Measurements from ENCODE around the gene CAPZB.

CAPZB gene

DNA sequence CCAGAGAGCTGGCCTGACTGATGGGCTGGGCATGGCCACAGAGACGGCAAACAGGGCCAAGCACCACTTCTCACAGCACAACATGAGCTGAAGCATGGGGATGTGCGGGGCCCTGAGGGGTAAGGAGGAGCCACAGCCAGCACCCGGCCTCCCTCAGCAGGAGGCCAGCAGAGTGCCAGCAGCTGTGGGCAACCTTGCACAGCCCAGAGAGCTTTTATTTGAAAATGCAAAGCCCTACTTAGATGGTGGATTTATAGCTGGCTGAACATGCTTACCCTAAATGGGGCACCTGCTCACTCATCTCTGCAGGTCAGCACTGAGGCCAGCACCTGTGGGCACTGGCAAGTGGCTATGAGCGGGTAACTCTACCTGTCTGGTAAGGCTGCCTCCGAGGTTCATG is 129.1 kb downstream of the CAPZB start:
- ATAC-seq, result no peak
- TF ChIP-seq ZC3H10 (CRISPR knock-in tag; IDR thresholded peaks at IDR 0.05), result no peak
- no peak for TF ChIP-seq ESRRG (CRISPR knock-in tag; IDR thresholded peaks at IDR 0.05)
- no peak for TF ChIP-seq ZFP3 (CRISPR knock-in tag; IDR thresholded peaks at IDR 0.05)
- TF ChIP-seq ZFP30 (CRISPR knock-in tag; IDR thresholded peaks at IDR 0.05), result no peak
- TF ChIP-seq PPARA (CRISPR knock-in tag; IDR thresholded peaks at IDR 0.05; ENCODE audit: borderline replicate concordance), result no peak
- TF ChIP-seq SNAI2 (CRISPR knock-in tag; IDR thresholded peaks at IDR 0.05), result no peak
- TF ChIP-seq OSR1 (CRISPR knock-in tag; IDR thresholded peaks at IDR 0.05), result no peak
- no peak for TF ChIP-seq GLIS3 (CRISPR knock-in tag; IDR thresholded peaks at IDR 0.05)
- TF ChIP-seq, protein P1, sequence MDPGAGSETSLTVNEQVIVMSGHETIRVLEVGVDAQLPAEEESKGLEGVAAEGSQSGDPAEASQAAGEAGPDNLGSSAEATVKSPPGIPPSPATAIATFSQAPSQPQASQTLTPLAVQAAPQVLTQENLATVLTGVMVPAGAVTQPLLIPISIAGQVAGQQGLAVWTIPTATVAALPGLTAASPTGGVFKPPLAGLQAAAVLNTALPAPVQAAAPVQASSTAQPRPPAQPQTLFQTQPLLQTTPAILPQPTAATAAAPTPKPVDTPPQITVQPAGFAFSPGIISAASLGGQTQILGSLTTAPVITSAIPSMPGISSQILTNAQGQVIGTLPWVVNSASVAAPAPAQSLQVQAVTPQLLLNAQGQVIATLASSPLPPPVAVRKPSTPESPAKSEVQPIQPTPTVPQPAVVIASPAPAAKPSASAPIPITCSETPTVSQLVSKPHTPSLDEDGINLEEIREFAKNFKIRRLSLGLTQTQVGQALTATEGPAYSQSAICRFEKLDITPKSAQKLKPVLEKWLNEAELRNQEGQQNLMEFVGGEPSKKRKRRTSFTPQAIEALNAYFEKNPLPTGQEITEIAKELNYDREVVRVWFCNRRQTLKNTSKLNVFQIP (CRISPR knock-in tag; IDR thresholded peaks at IDR 0.05; ENCODE audit: borderline replicate concordance, low read depth), result no peak
- no peak for TF ChIP-seq BACH2 (CRISPR knock-in tag; IDR thresholded peaks at IDR 0.05; ENCODE audit: borderline replicate concordance)

DNA sequence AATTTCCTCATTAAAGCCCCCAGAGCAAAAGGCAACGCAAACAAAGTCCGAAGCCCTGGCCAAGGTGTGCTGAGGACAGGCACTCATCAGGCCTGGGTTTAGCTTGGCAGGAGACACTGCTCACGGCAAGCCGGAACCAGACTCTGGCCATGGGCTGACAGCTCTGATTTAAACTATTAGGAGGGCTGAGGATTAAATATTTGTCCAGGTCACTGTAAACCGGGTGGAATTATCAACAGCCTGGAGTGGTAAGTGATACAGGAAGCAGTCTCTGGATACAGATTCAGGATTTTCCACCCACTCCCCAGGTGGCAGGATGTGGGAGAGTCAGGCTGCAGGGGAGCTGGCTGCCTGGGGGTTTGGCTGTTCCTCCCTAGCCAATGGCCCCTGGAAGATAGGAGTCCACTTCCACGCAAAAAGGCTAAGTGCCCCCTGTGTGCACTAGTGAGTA is 130.8 kb downstream of the CAPZB start:
- TF ChIP-seq ZC3H10 (CRISPR knock-in tag; IDR thresholded peaks at IDR 0.05), result no peak
- no peak for TF ChIP-seq CSDC2 (CRISPR knock-in tag; IDR thresholded peaks at IDR 0.05)
- TF ChIP-seq, protein P1 (CRISPR knock-in tag; IDR thresholded peaks at IDR 0.05; ENCODE audit: borderline replicate concordance, low read depth), result no peak
- TF ChIP-seq, protein P2, sequence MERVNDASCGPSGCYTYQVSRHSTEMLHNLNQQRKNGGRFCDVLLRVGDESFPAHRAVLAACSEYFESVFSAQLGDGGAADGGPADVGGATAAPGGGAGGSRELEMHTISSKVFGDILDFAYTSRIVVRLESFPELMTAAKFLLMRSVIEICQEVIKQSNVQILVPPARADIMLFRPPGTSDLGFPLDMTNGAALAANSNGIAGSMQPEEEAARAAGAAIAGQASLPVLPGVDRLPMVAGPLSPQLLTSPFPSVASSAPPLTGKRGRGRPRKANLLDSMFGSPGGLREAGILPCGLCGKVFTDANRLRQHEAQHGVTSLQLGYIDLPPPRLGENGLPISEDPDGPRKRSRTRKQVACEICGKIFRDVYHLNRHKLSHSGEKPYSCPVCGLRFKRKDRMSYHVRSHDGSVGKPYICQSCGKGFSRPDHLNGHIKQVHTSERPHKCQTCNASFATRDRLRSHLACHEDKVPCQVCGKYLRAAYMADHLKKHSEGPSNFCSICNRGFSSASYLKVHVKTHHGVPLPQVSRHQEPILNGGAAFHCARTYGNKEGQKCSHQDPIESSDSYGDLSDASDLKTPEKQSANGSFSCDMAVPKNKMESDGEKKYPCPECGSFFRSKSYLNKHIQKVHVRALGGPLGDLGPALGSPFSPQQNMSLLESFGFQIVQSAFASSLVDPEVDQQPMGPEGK (CRISPR knock-in tag; IDR thresholded peaks at IDR 0.05; ENCODE audit: borderline replicate concordance), result no peak
- TF ChIP-seq ZNF70 (CRISPR knock-in tag; IDR thresholded peaks at IDR 0.05), result no peak
- no peak for TF ChIP-seq ZNF565 (CRISPR knock-in tag; conservative IDR thresholded peaks at IDR 0.05; ENCODE audit: low read depth)
- TF ChIP-seq, protein P3, sequence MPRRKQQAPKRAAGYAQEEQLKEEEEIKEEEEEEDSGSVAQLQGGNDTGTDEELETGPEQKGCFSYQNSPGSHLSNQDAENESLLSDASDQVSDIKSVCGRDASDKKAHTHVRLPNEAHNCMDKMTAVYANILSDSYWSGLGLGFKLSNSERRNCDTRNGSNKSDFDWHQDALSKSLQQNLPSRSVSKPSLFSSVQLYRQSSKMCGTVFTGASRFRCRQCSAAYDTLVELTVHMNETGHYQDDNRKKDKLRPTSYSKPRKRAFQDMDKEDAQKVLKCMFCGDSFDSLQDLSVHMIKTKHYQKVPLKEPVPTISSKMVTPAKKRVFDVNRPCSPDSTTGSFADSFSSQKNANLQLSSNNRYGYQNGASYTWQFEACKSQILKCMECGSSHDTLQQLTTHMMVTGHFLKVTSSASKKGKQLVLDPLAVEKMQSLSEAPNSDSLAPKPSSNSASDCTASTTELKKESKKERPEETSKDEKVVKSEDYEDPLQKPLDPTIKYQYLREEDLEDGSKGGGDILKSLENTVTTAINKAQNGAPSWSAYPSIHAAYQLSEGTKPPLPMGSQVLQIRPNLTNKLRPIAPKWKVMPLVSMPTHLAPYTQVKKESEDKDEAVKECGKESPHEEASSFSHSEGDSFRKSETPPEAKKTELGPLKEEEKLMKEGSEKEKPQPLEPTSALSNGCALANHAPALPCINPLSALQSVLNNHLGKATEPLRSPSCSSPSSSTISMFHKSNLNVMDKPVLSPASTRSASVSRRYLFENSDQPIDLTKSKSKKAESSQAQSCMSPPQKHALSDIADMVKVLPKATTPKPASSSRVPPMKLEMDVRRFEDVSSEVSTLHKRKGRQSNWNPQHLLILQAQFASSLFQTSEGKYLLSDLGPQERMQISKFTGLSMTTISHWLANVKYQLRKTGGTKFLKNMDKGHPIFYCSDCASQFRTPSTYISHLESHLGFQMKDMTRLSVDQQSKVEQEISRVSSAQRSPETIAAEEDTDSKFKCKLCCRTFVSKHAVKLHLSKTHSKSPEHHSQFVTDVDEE (CRISPR knock-in tag; IDR thresholded peaks at IDR 0.05), result no peak
- no peak for TF ChIP-seq ARNTL (CRISPR knock-in tag; IDR thresholded peaks at IDR 0.05; ENCODE audit: borderline replicate concordance, low read depth)
- TF ChIP-seq TOX (CRISPR knock-in tag; IDR thresholded peaks at IDR 0.05; ENCODE audit: borderline replicate concordance), result no peak
- no peak for ATAC-seq

DNA sequence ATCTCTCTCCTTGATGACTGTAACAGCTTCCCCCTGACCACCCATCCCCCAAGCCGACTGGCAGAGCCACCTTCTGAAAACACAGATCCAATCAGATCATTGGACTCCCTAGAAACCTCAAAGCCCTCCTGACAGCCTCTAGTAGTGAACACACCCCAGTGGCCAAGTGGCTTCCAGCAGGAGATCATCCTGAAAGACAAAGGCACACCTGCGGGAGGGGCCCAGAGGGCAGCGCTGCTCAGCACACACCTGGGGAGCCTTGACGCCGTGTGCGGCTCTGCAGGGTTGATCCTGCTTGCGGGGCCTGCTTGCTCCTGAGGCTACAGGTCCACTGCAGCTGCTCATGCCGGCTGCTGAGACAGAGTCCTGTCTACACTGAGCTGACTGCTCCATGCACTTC is 131.7 kb downstream of the CAPZB start:
- no peak for TF ChIP-seq ZNF8 (CRISPR knock-in tag; IDR thresholded peaks at IDR 0.05)
- TF ChIP-seq SNAI2 (CRISPR knock-in tag; IDR thresholded peaks at IDR 0.05), result no peak
- TF ChIP-seq RARB (CRISPR knock-in tag; IDR thresholded peaks at IDR 0.05), result no peak
- TF ChIP-seq TCF4 (CRISPR knock-in tag; IDR thresholded peaks at IDR 0.05; ENCODE audit: borderline replicate concordance), result no peak
- TF ChIP-seq ZNF70 (CRISPR knock-in tag; IDR thresholded peaks at IDR 0.05), result no peak
- TF ChIP-seq ESRRG (CRISPR knock-in tag; IDR thresholded peaks at IDR 0.05), result no peak
- ATAC-seq, result no peak

DNA sequence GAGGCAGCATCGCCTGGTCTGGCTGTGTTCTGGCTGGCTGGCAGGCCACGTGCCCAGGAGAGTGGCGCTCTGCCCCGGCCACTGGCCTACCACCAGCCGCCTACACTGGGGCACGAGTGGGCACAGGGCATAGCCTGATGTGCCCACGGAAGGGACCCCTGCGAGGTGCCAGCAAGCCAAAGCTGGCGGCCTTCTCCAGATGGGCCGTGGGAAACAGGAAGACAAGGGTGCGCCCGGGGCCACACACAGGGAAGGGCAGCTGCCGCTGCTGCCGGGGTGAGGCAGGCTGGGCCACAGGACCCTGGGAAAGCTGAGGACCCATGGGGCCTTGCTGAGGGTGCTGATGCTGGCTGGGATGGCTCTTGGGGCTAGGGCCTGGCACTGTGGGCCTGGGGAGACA is 132.5 kb downstream of the CAPZB start:
- ATAC-seq, result no peak
- no peak for TF ChIP-seq CSDC2 (CRISPR knock-in tag; IDR thresholded peaks at IDR 0.05)
- TF ChIP-seq, protein P4, sequence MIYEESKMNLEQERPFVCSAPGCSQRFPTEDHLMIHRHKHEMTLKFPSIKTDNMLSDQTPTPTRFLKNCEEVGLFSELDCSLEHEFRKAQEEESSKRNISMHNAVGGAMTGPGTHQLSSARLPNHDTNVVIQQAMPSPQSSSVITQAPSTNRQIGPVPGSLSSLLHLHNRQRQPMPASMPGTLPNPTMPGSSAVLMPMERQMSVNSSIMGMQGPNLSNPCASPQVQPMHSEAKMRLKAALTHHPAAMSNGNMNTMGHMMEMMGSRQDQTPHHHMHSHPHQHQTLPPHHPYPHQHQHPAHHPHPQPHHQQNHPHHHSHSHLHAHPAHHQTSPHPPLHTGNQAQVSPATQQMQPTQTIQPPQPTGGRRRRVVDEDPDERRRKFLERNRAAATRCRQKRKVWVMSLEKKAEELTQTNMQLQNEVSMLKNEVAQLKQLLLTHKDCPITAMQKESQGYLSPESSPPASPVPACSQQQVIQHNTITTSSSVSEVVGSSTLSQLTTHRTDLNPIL (CRISPR knock-in tag; IDR thresholded peaks at IDR 0.05; ENCODE audit: low read depth), result no peak
- no peak for TF ChIP-seq ZNF565 (CRISPR knock-in tag; conservative IDR thresholded peaks at IDR 0.05; ENCODE audit: low read depth)
- no peak for TF ChIP-seq TCF4 (CRISPR knock-in tag; IDR thresholded peaks at IDR 0.05; ENCODE audit: borderline replicate concordance)
- TF ChIP-seq, protein P5, sequence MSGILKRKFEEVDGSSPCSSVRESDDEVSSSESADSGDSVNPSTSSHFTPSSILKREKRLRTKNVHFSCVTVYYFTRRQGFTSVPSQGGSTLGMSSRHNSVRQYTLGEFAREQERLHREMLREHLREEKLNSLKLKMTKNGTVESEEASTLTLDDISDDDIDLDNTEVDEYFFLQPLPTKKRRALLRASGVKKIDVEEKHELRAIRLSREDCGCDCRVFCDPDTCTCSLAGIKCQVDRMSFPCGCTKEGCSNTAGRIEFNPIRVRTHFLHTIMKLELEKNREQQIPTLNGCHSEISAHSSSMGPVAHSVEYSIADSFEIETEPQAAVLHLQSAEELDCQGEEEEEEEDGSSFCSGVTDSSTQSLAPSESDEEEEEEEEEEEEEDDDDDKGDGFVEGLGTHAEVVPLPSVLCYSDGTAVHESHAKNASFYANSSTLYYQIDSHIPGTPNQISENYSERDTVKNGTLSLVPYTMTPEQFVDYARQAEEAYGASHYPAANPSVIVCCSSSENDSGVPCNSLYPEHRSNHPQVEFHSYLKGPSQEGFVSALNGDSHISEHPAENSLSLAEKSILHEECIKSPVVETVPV (CRISPR knock-in tag; IDR thresholded peaks at IDR 0.05), result no peak
- TF ChIP-seq ESRRG (CRISPR knock-in tag; IDR thresholded peaks at IDR 0.05), result no peak
- no peak for TF ChIP-seq ISL1 (CRISPR knock-in tag; IDR thresholded peaks at IDR 0.05)
- TF ChIP-seq BACH2 (CRISPR knock-in tag; IDR thresholded peaks at IDR 0.05; ENCODE audit: borderline replicate concordance), result no peak
- no peak for TF ChIP-seq TOX (CRISPR knock-in tag; IDR thresholded peaks at IDR 0.05; ENCODE audit: borderline replicate concordance)

Measured in SK-N-SH treated with all-trans-retinoic acid at 6 μM for 48 hours (cell line).